Colonic mucosa (tissue), 4 donors: ENCODE measurements around the gene GTPBP1. TPM values are rescaled to one million over a fixed set of nuclear protein-coding genes. Genes with fewer than 3 reads are reported as not detected.

Source experiments
- DNase-seq: peaks from one replicate; pipeline ENCODE4 v3.0.0-alpha.2; 2020
- H3K27ac ChIP-seq: fragments of 200-600 bp; one replicate; pipeline ENCODE4 v1.8.0; 2021
- H3K27me3 ChIP-seq: fragments of 200-600 bp; one replicate; pipeline ENCODE4 v1.8.0; 2021
- H3K36me3 ChIP-seq: fragments of 200-600 bp; one replicate; pipeline ENCODE4 v1.8.0; 2021
- H3K4me1 ChIP-seq: fragments of 200-600 bp; one replicate; pipeline ENCODE4 v1.8.0; 2021; ENCODE audit warnings: mild to moderate bottlenecking
- H3K4me3 ChIP-seq: fragments of 200-600 bp; one replicate; pipeline ENCODE4 v1.8.0; 2021
- H3K9ac ChIP-seq, 2 donors: one replicate each; pipeline ENCODE4 v1.7.0; 2013; ENCODE audit warnings: control low read depth in 2 of 2, low read depth in 2 of 2, low read length in 2 of 2
- H3K9me3 ChIP-seq: fragments of 200-600 bp; one replicate; pipeline ENCODE4 v1.8.0; 2021
- CTCF ChIP-seq: fragments of 200-600 bp; IDR thresholded peaks from one replicate; pipeline ENCODE4 v1.8.0; 2022; ENCODE audit warnings: antibody characterized with exemption, mild to moderate bottlenecking
- intact Hi-C: fragments of 100-400 bp; cut with DNase I; formaldehyde crosslinking; loops from one replicate; pipeline ENCODE4 v1.14.1; 2022
- total RNA-seq, 2 donors: library from RNA; stranded (reverse); fragmentation: NEBNext Ultra II Directional in 1 of 2; extraction: Animal tissue kit (Norgen Biotek cat#: 25700) in 1 of 2; gene quantifications; one replicate each; pipeline ENCODE4 v1.2.1, GENCODE V29; 2021
- donor health status: healthy.
- donor health status: DM: no; HTN: no; CAD: no.
- donor health status: DM: no; HTN: no; CAD: no.

The GTPBP1 gene
- total RNA-seq, 2 donors from 2014 or later, result 64.6 to 65.6 TPM

- intact Hi-C loops, result no loop called here
- H3K4me3 ChIP-seq, result no peak overlapping the region
- no peaks in the 10 kb centered on the region for H3K9me3 ChIP-seq
- TF ChIP-seq CTCF, result no peak
- no peaks in the 10 kb centered on the region for H3K27me3 ChIP-seq
- H3K9ac ChIP-seq, result no peak overlapping the region
- no peaks in the 10 kb centered on the region for H3K4me1 ChIP-seq
- peaks cover 56% of the 10 kb centered on the region for H3K36me3 ChIP-seq
- no peak for DNase-seq
- no peak overlapping the region for H3K27ac ChIP-seq
Measured at GRCh38 chr22:38740116-38740723, 34.5 kb downstream of the GTPBP1 start.

- no peak overlapping the region for H3K9ac ChIP-seq
- no peaks in the 10 kb centered on the region for H3K4me1 ChIP-seq
- peaks cover 56% of the 10 kb centered on the region for H3K36me3 ChIP-seq
- H3K9me3 ChIP-seq, result no peaks in the 10 kb centered on the region
- TF ChIP-seq CTCF, result no peak
- DNase-seq, result no peak
- H3K27ac ChIP-seq, result no peak overlapping the region
- H3K27me3 ChIP-seq, result no peaks in the 10 kb centered on the region
- no peak overlapping the region for H3K4me3 ChIP-seq
- intact Hi-C loops, result no loop called here
Measured at GRCh38 chr22:38740754-38741153, 35.0 kb downstream of the GTPBP1 start.

GRCh38 chr22:38741166-38741565 is 35.4 kb downstream of the GTPBP1 start:
- no peaks in the 10 kb centered on the region for H3K9me3 ChIP-seq
- H3K27me3 ChIP-seq, result no peaks in the 10 kb centered on the region
- H3K27ac ChIP-seq, result no peak overlapping the region
- peaks cover 56% of the 10 kb centered on the region for H3K36me3 ChIP-seq
- no peak overlapping the region for H3K4me3 ChIP-seq
- no peak overlapping the region for H3K9ac ChIP-seq
- intact Hi-C loops, result no loop called here
- H3K4me1 ChIP-seq, result no peaks in the 10 kb centered on the region
- no peak for DNase-seq
- TF ChIP-seq CTCF, result no peak

- no peak for DNase-seq
- no peaks in the 10 kb centered on the region for H3K4me1 ChIP-seq
- no peaks in the 10 kb centered on the region for H3K9me3 ChIP-seq
- intact Hi-C loops, result no loop called here
- no peak for TF ChIP-seq CTCF
- H3K4me3 ChIP-seq, result no peak overlapping the region
- no peak overlapping the region for H3K9ac ChIP-seq
- no peaks in the 10 kb centered on the region for H3K27me3 ChIP-seq
- H3K36me3 ChIP-seq, result peaks cover 56% of the 10 kb centered on the region
- no peak overlapping the region for H3K27ac ChIP-seq
Measured at GRCh38 chr22:38741576-38741975, 35.8 kb downstream of the GTPBP1 start.

GRCh38 chr22:38742176-38742942 is 36.6 kb downstream of the GTPBP1 start:
- H3K27me3 ChIP-seq, result no peaks in the 10 kb centered on the region
- peaks cover 56% of the 10 kb centered on the region for H3K36me3 ChIP-seq
- no peak for TF ChIP-seq CTCF
- H3K4me3 ChIP-seq, result no peak overlapping the region
- H3K27ac ChIP-seq, result no peak overlapping the region
- no peaks in the 10 kb centered on the region for H3K4me1 ChIP-seq
- no peak for DNase-seq
- no peaks in the 10 kb centered on the region for H3K9me3 ChIP-seq
- intact Hi-C loops, result no loop called here
- H3K9ac ChIP-seq, result no peak overlapping the region
